Fibroblast of pulmonary artery (primary cell): ENCODE data around the gene SEMA5B.

Source experiments
- DNase-seq: peaks from one replicate; pipeline ENCODE4 v3.0.0-alpha.2; 2010; ENCODE audit warnings: low read depth
- H3K4me3 ChIP-seq: replicated peaks from 2 replicates; pipeline ENCODE4 v1.5.1; 2011; ENCODE audit warnings: low read depth, mild to moderate bottlenecking, control low read depth, low read length, moderate library complexity
- TF ChIP-seq, protein P1 (sequence below): IDR thresholded peaks from 2 replicates; pipeline ENCODE4 v1.5.1; 2011; ENCODE audit warnings: mild to moderate bottlenecking, control low read depth, low read length, inconsistent platforms; ENCODE audit errors: missing control alignments

Gene SEMA5B

DNA sequence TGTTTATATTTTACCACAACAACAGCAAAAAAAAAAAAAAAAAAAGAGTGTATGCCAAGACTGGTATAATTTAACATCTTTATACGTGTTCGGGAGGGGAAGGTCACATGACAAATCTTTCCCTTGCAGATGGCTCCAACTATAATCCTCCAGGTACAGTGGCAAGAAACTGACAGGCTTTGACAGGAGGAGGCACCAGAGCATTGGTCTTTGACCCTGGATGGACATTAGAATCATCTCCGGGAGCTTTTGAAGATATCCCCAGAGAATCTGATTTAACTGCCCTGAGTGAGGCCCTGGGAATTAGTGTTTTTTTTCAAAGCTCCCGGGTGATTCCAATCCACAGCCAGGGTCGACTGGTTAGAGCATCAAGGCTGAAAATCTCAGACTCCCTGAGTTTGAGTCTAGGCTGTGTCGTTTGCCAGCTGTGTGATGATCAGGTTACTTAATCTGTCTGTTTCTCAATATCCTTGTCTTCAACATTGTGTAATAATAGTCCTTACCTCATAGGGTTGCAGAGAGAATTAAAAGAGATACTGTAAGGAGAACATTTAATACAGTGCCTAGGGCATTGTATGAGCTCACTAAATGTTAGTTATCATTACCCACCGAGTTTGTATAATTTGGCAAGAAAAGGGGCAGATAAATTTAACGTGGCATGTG lies 8.9 kb upstream of the SEMA5B start:
- TF ChIP-seq, protein P1, sequence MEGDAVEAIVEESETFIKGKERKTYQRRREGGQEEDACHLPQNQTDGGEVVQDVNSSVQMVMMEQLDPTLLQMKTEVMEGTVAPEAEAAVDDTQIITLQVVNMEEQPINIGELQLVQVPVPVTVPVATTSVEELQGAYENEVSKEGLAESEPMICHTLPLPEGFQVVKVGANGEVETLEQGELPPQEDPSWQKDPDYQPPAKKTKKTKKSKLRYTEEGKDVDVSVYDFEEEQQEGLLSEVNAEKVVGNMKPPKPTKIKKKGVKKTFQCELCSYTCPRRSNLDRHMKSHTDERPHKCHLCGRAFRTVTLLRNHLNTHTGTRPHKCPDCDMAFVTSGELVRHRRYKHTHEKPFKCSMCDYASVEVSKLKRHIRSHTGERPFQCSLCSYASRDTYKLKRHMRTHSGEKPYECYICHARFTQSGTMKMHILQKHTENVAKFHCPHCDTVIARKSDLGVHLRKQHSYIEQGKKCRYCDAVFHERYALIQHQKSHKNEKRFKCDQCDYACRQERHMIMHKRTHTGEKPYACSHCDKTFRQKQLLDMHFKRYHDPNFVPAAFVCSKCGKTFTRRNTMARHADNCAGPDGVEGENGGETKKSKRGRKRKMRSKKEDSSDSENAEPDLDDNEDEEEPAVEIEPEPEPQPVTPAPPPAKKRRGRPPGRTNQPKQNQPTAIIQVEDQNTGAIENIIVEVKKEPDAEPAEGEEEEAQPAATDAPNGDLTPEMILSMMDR = no peak
- no peak overlapping the region for H3K4me3 ChIP-seq
- DNase-seq = peak; percentile 82

DNA sequence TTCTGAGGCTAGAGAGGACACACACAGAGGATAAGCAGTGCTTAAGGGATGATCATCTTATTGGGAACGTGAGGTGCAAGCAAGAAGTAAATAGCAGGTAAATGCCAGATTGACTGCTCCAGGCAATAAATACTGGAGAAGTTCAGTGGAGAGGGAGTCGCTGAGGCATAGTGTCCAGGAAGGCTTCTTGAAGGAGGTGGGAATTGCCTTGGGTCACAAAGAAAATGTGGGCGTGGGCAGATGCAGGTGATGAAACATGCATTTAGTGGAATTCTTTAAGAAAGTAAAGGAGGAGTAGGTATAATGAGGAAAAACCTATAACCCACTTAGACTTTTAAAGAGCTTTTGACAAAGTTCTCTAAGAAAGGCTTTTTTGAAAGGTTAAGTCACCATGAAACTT lies 7.4 kb upstream of the SEMA5B start:
- TF ChIP-seq, protein P1 = no peak
- no peak for DNase-seq
- no peak overlapping the region for H3K4me3 ChIP-seq

DNA sequence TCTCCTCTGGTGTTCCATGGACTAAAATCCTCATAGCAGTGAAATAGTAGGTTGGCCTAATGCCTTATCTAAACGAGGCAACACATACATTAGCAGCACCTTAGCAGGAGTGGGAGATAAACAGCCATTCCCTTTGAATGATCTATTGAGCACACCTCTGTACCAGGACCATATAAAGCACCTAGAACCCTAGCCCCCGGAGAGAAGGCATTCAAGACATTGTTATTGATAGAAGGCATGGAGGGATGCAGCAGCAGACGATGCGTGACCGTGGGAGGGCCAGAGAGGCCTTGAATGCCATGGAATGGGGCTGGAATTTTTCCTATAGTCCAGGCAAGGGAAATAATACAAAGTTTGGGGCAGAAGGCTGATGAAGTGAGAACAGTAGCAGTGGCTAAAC lies 6.6 kb upstream of the SEMA5B start:
- DNase-seq = no peak
- TF ChIP-seq, protein P1 = no peak

GRCh38 chr3:123032057-123032456 lies 4.5 kb upstream of the SEMA5B start:
- no peak overlapping the region for H3K4me3 ChIP-seq
- TF ChIP-seq, protein P1 = no peak
- DNase-seq = no peak

More for the DNA sequence above, 6.6 kb upstream of the SEMA5B start:
- no peak overlapping the region for H3K4me3 ChIP-seq

GRCh38 chr3:123031051-123031450 lies 3.5 kb upstream of the SEMA5B start:
- TF ChIP-seq, protein P1 = no peak
- H3K4me3 ChIP-seq = no peak overlapping the region
- DNase-seq = no peak

- H3K4me3 ChIP-seq = peak overlapping the region; percentile 45
- TF ChIP-seq, protein P1 = peak; percentile 51
- DNase-seq = peak; percentile 81
Measured at GRCh38 chr3:123028233-123028828, 768 bp upstream of the SEMA5B start.
